ENCODE measurements around the gene NCAM1.

The NCAM1 gene

DNA sequence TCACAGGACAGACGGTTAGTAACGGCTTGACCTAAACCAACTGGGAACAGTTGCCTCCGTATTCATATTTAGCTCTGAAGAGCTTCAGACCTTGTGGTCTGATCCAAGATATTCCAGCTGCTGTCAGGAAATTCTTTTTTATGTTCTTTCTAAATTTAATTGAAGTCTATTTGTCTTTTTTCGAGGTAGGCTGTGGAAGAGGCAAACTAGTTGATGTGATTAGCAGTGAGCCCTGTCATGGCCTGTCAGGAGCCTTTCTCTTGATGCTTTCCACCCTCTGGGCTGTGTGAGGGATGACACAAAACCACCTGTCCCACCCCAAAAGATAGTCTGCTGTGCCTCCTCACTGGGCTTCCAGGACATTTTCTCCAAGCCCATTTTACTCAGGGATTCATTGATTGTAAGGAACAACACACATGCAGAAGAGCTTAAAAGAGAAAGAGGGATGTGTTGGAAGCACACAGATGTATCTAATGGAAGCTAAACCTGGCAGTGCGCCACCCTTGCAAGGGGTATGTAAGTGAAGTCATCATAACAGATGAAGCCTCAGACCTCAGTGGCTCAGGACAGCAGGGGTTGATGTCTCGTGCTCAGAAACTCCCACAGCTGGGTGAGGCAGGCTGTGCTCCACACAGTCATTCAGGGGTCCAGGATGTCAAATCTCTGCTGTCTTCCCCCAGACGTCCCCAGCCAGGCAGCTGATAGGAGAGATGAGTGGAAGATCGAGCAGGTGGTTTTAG, 170.0 kb downstream of the NCAM1 start:
- no peak for DNase-seq (ENCODE audit: low read depth)

GRCh38 chr11:113133071-113133470, 171.9 kb downstream of the NCAM1 start:
- DNase-seq (ENCODE audit: low read depth) = no peak

- DNase-seq (ENCODE audit: low read depth) = no peak
These were observed 173.4 kb downstream of the NCAM1 start for GRCh38 chr11:113134626-113135025.

DNA sequence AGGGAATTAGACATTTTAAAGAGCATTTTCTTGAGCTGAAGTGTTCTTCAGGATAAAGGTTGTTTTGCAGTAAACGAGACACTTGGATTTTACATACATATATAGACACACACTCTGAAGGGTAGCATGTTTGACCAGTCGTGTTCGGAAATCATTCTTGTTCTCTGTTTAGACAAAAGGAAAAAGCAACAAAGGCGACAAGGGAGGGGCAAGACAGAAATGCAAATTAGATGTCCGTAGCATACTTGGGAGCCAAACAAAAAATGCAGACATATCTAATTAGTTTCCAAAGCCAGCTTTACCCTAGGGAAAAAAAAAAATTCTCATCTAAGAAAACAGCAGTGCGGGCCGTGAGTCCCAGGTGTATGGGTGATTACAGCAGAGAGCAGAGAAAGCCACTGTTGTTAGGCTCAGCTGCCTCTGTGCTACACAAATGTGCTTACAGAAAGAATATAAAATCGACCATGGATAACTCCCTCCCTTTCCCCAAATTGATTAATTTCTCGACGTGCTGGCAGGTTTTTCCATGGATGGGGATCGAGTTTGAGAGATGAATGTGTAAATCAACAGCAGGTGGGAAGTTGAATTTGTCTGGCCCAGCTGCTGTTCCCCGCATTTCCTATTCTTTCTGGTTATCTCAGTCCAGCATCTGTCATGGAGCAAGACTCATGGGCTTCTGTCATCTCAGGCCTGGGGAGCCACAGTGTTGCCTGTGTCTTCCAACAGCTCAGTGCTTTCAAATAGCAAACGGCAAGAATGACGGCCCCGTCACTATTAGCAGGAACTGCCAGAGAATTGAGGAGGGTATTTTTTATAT, 176.7 kb downstream of the NCAM1 start:
- no peak for DNase-seq (ENCODE audit: low read depth)

DNA sequence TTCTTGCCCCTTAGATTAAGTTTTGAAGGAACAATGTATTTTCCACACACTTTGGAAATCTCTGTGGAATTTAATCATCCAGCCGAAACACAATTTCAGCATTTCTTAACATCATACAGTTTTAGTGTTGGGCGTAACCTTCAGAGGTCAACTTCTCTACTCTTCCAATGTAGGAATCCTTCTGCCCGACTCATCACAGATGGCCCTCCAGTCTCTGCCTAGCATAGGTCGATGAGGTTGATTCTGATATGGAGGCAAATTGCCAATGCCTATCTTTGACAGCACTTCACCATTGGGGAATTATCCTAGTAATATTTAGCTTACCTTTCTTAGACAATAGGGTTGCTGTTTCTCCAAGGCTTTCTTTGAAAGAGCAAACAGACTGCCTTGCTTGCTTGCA, 177.5 kb downstream of the NCAM1 start:
- DNase-seq (ENCODE audit: low read depth) = no peak

GRCh38 chr11:113141010-113141409, 179.8 kb downstream of the NCAM1 start:
- no peak for DNase-seq (ENCODE audit: low read depth)

GRCh38 chr11:113142508-113142907, 181.3 kb downstream of the NCAM1 start:
- DNase-seq (ENCODE audit: low read depth) = no peak

- DNase-seq (ENCODE audit: low read depth) = no peak
These were observed 186.0 kb downstream of the NCAM1 start for GRCh38 chr11:113147249-113147648.

GRCh38 chr11:113148076-113148475, 186.9 kb downstream of the NCAM1 start:
- DNase-seq (ENCODE audit: low read depth) = no peak

DNA sequence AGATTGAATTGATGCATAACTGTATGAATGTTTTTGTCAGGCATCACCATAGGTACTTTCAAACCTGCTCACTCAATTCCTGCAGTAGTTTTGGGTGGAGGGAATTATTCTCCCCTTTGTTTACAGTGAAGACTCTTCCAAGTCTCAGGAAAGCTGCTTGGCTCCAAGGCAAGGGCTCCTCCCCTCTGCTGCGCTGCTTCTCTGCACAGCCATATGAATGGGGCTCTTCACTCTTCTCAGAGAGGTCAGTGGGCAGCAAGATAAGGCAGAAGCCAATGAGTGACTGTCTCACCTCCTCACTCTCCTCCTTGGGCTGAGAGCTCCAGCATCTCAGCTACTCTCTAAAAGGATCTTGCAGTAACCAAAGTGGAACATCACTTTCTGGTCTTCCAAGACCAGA, 187.4 kb downstream of the NCAM1 start:
- DNase-seq (ENCODE audit: low read depth) = no peak

DNA sequence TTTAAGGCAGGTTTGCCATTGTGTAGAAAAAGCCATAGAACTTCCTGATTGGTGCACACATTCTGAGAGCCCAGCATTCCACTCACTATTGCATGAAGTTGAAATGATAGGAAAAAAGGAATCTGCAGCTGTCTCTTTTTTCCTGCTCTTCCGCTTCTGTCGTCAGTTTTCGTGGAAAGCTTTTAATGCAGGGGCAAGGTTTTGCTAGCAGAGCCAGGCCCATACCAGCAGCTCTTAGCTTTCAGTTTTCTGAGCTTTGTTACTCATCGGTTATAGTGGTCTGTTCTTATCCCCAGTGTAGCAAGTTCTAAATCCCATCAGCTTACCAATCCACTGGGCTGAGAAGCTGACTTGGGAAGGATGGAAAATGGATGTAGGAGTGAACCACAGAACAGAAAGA, 190.3 kb downstream of the NCAM1 start:
- DNase-seq (ENCODE audit: low read depth) = no peak

- no peak for DNase-seq (ENCODE audit: low read depth)
These were observed 191.3 kb downstream of the NCAM1 start for GRCh38 chr11:113152500-113152899.

DNA sequence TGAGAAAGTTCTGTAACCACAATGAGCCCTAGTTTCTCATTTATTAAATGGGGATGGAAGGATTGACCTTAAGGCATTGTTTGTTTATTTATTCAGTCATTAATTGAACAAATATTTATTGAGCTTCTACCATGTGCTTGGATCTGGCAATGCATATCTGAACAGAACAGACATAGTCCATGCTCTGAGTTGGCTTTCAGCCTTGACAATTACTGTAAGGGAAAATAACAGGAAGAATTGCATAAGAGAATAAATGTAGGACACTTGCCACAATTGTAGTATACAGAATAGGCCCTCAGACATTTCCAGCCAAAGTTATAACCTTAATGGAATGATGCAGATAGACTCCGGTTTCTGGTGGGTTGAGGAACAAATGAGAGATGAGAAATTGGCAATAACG, 192.6 kb downstream of the NCAM1 start:
- DNase-seq (ENCODE audit: low read depth) = no peak

GRCh38 chr11:113159988-113160807, 199.0 kb downstream of the NCAM1 start:
- no peak for DNase-seq (ENCODE audit: low read depth)

GRCh38 chr11:113160808-113161124, 199.5 kb downstream of the NCAM1 start:
- DNase-seq (ENCODE audit: low read depth) = no peak

DNA sequence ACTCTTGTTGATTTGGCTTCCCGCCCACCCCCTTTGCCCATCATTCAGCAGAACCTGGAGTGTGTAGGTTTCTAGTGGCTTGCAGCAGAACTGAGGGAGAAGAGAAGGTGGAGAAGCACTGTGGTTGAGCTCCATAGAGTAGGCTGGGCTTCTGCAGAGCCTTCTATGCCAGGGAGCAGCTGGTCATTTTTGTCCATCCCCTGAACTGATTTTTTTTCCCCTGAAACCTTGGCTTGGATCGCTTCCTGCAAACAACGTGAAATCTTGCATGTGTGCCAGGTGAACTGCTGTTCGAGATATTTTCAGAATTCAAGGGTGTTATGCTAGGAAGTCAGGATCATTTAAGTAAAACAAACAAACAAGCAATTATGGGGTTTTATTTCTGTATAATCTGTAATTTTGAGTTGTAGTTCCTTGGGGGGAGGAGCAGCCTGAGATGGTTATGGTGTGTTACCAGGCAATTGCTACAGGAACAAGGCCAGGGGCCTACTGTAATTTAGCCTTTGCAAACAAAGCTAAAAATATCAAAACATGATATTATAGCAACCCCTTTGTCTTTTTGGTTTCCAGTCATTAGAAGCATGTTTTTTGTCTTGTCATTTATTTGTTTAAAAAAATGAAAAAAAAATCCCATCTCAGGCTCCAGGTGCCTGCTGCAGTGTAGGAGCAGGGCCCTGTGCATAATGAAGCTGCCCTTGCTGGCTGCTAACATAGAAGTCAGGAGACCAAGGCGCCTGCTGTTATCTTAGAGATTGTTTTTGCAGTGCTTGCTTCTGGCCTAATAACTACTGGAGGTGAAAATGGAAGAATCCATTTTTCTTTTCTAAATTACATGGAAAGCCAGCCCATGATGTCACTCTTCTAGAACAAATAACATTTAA, 200.7 kb downstream of the NCAM1 start:
- no peak for DNase-seq (ENCODE audit: low read depth)

GRCh38 chr11:113162592-113162962, 201.4 kb downstream of the NCAM1 start:
- no peak for DNase-seq (ENCODE audit: low read depth)

GRCh38 chr11:113163291-113164030, 202.2 kb downstream of the NCAM1 start:
- DNase-seq (ENCODE audit: low read depth) = peak; percentile 12

DNA sequence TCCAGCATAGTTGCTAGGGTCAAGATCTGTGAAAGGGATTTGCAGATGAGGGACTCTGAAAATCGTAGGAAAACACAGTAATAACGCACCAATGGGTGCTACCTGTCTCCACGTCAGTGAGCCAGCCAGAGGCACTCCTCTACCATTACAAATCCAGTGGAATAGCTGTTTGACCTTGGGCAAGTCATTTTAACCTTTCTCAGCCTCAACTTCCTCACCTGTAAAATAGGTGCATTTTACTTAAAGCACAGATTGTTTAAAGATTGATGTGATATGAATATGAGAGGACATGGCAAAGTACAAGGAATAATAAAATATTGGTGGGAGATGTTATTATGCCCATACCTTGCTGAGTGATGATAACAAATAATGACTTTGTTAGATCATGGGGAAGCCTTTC, 205.1 kb downstream of the NCAM1 start:
- DNase-seq (ENCODE audit: low read depth) = no peak

- no peak for DNase-seq (ENCODE audit: low read depth)
These were observed 206.4 kb downstream of the NCAM1 start for GRCh38 chr11:113167599-113167998.
